HEK293 (cell line): ENCODE measurements around the gene CSNK1E.

Source experiments
- EGR2 ChIP-seq: fragments of 450-650 bp; formaldehyde crosslinking; IDR thresholded peaks from 2 replicates; pipeline ENCODE4 v1.5.1; 2016; ENCODE audit warnings: low read depth, missing biosample characterization, missing genetic modification characterization
- KLF7 ChIP-seq: fragments of 450-650 bp; formaldehyde crosslinking; IDR thresholded peaks from 2 replicates; pipeline ENCODE4 v1.5.1; 2016; ENCODE audit warnings: missing biosample characterization, missing genetic modification characterization, borderline replicate concordance
- MZF1 ChIP-seq: fragments of 450-650 bp; formaldehyde crosslinking; IDR thresholded peaks from 2 replicates; pipeline ENCODE4 v1.5.1; 2017; ENCODE audit warnings: missing biosample characterization, missing genetic modification characterization, borderline replicate concordance
- RBAK ChIP-seq: fragments of 450-650 bp; formaldehyde crosslinking; IDR thresholded peaks from 2 replicates; pipeline ENCODE4 v1.5.1; 2016; ENCODE audit warnings: missing biosample characterization, missing genetic modification characterization
- SALL2 ChIP-seq: fragments of 450-650 bp; formaldehyde crosslinking; IDR thresholded peaks from 2 replicates; pipeline ENCODE4 v1.5.0; 2017; ENCODE audit warnings: missing biosample characterization, mild to moderate bottlenecking, missing genetic modification characterization, borderline replicate concordance
- ZBTB21 ChIP-seq: fragments of 450-650 bp; formaldehyde crosslinking; IDR thresholded peaks from 2 replicates; pipeline ENCODE4 v1.5.1; 2017; ENCODE audit warnings: missing biosample characterization, missing genetic modification characterization
- ZNF112 ChIP-seq: fragments of 450-650 bp; formaldehyde crosslinking; IDR thresholded peaks from 2 replicates; pipeline ENCODE4 v1.5.0; 2017; ENCODE audit warnings: missing biosample characterization, missing genetic modification characterization
- ZNF114 ChIP-seq: fragments of 450-650 bp; formaldehyde crosslinking; IDR thresholded peaks from 2 replicates; pipeline ENCODE4 v1.5.0; 2017; ENCODE audit warnings: missing biosample characterization, missing genetic modification characterization
- ZNF211 ChIP-seq: fragments of 450-650 bp; formaldehyde crosslinking; IDR thresholded peaks from 2 replicates; pipeline ENCODE4 v1.5.1; 2016; ENCODE audit warnings: low read depth, missing biosample characterization, missing genetic modification characterization
- ZNF239 ChIP-seq: fragments of 450-650 bp; formaldehyde crosslinking; IDR thresholded peaks from 2 replicates; pipeline ENCODE4 v1.5.1; 2016; ENCODE audit warnings: missing biosample characterization, missing genetic modification characterization
- ZNF248 ChIP-seq: fragments of 450-650 bp; formaldehyde crosslinking; IDR thresholded peaks from 2 replicates; pipeline ENCODE4 v1.5.1; 2017; ENCODE audit warnings: missing biosample characterization, missing genetic modification characterization
- ZNF292 ChIP-seq: fragments of 450-650 bp; formaldehyde crosslinking; IDR thresholded peaks from 2 replicates; pipeline ENCODE4 v1.5.1; 2016; ENCODE audit warnings: low read depth, missing biosample characterization, missing genetic modification characterization, borderline replicate concordance
- ZNF366 ChIP-seq: fragments of 450-650 bp; formaldehyde crosslinking; conservative IDR thresholded peaks from 2 replicates; pipeline ENCODE4 v1.5.1; 2016; ENCODE audit warnings: missing biosample characterization, missing genetic modification characterization
- ZNF416 ChIP-seq: fragments of 450-650 bp; formaldehyde crosslinking; IDR thresholded peaks from 2 replicates; pipeline ENCODE4 v1.5.1; 2016; ENCODE audit warnings: missing biosample characterization, missing genetic modification characterization
- ZNF558 ChIP-seq: fragments of 450-650 bp; formaldehyde crosslinking; IDR thresholded peaks from 2 replicates; pipeline ENCODE4 v1.5.1; 2016; ENCODE audit warnings: missing biosample characterization, missing genetic modification characterization
- ZNF624 ChIP-seq: fragments of 450-650 bp; formaldehyde crosslinking; IDR thresholded peaks from 2 replicates; pipeline ENCODE4 v1.5.1; 2017; ENCODE audit warnings: missing biosample characterization, missing genetic modification characterization
- ZNF701 ChIP-seq: fragments of 450-650 bp; formaldehyde crosslinking; IDR thresholded peaks from 2 replicates; pipeline ENCODE4 v1.5.1; 2016; ENCODE audit warnings: missing biosample characterization, missing genetic modification characterization
- ZNF777 ChIP-seq: fragments of 450-650 bp; formaldehyde crosslinking; IDR thresholded peaks from 2 replicates; pipeline ENCODE4 v1.5.1; 2017; ENCODE audit warnings: missing biosample characterization, missing genetic modification characterization, borderline replicate concordance
- ZNF830 ChIP-seq: fragments of 450-650 bp; IDR thresholded peaks from 2 replicates; pipeline ENCODE4 v1.5.0; 2018; ENCODE audit warnings: missing biosample characterization, missing genetic modification characterization, low read depth, mild to moderate bottlenecking, moderate library complexity
- ZSCAN30 ChIP-seq: fragments of 450-650 bp; IDR thresholded peaks from 2 replicates; pipeline ENCODE4 v1.5.1; 2018; ENCODE audit warnings: missing biosample characterization, mild to moderate bottlenecking, missing genetic modification characterization, moderate library complexity
- TF ChIP-seq, protein P1 (sequence below): fragments of 450-650 bp; formaldehyde crosslinking; IDR thresholded peaks from 2 replicates; pipeline ENCODE4 v1.5.1; 2016; ENCODE audit warnings: missing biosample characterization, missing genetic modification characterization, borderline replicate concordance
- TF ChIP-seq, protein P2 (sequence below): fragments of 450-650 bp; formaldehyde crosslinking; IDR thresholded peaks from 2 replicates; pipeline ENCODE4 v1.5.1; 2016; ENCODE audit warnings: missing biosample characterization, missing genetic modification characterization
- TF ChIP-seq, protein P3 (sequence below): fragments of 450-650 bp; formaldehyde crosslinking; IDR thresholded peaks from 2 replicates; pipeline ENCODE4 v1.5.1; 2016; ENCODE audit warnings: missing biosample characterization, missing genetic modification characterization
- TF ChIP-seq, protein P4 (sequence below): fragments of 450-650 bp; formaldehyde crosslinking; IDR thresholded peaks from 2 replicates; pipeline ENCODE4 v1.5.1; 2016; ENCODE audit warnings: missing biosample characterization, missing genetic modification characterization
- TF ChIP-seq, protein P5 (sequence below): fragments of 450-650 bp; formaldehyde crosslinking; IDR thresholded peaks from 2 replicates; pipeline ENCODE4 v1.5.1; 2016; ENCODE audit warnings: missing biosample characterization, missing genetic modification characterization
- TF ChIP-seq, protein P6 (sequence below): fragments of 450-650 bp; formaldehyde crosslinking; IDR thresholded peaks from 2 replicates; pipeline ENCODE4 v1.5.1; 2017; ENCODE audit warnings: missing biosample characterization, missing genetic modification characterization
- TF ChIP-seq, protein P7 (sequence below): fragments of 450-650 bp; formaldehyde crosslinking; IDR thresholded peaks from 2 replicates; pipeline ENCODE4 v1.5.1; 2016; ENCODE audit warnings: missing biosample characterization, missing genetic modification characterization

CSNK1E gene

DNA sequence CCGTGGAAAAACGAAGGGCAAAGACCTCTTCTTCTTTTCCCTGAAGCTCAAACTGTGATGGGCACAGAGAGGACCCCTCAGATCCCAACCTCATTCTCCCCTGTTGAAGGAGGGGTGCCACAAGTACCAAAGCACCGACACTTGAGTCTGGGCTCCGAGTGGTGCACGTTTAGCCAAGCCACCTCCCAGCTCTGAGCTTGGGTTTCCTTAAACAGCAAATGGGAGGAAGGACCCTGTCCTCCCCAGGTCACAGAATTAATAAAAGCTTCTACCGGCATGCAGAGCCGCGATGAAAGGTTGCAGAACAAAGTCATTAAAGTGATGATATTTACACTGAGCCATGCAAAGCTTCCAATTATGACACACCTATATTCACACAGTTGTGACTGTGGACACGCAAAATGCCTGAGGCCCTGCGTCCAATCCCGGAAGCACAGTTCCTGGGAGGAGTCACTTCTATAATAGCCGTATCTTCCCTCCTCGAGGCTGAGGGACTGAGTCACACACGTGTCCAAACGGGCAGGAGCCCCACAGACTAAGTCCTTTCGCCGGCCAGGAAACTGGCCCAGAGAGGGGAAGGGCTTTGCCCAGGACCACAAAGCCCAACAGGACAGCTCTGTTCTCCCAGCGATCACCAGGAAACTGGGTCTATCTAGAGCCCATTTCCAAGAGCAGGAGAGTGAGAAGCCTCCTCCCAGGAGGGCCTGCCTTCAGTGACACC is 922 bp upstream of the CSNK1E start (continued):
- TF ChIP-seq, protein P1, sequence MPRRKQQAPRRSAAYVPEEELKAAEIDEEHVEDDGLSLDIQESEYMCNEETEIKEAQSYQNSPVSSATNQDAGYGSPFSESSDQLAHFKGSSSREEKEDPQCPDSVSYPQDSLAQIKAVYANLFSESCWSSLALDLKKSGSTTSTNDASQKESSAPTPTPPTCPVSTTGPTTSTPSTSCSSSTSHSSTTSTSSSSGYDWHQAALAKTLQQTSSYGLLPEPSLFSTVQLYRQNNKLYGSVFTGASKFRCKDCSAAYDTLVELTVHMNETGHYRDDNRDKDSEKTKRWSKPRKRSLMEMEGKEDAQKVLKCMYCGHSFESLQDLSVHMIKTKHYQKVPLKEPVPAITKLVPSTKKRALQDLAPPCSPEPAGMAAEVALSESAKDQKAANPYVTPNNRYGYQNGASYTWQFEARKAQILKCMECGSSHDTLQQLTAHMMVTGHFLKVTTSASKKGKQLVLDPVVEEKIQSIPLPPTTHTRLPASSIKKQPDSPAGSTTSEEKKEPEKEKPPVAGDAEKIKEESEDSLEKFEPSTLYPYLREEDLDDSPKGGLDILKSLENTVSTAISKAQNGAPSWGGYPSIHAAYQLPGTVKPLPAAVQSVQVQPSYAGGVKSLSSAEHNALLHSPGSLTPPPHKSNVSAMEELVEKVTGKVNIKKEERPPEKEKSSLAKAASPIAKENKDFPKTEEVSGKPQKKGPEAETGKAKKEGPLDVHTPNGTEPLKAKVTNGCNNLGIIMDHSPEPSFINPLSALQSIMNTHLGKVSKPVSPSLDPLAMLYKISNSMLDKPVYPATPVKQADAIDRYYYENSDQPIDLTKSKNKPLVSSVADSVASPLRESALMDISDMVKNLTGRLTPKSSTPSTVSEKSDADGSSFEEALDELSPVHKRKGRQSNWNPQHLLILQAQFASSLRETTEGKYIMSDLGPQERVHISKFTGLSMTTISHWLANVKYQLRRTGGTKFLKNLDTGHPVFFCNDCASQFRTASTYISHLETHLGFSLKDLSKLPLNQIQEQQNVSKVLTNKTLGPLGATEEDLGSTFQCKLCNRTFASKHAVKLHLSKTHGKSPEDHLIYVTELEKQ (tag by site-specific recombination): no peak
- no peak for TF ChIP-seq ZNF114 (tag by site-specific recombination)
- TF ChIP-seq ZSCAN30 (tag by site-specific recombination): 0 out of 2 replicates have a peak, but pooled peaks have one; percentile 13
- TF ChIP-seq, protein P2, sequence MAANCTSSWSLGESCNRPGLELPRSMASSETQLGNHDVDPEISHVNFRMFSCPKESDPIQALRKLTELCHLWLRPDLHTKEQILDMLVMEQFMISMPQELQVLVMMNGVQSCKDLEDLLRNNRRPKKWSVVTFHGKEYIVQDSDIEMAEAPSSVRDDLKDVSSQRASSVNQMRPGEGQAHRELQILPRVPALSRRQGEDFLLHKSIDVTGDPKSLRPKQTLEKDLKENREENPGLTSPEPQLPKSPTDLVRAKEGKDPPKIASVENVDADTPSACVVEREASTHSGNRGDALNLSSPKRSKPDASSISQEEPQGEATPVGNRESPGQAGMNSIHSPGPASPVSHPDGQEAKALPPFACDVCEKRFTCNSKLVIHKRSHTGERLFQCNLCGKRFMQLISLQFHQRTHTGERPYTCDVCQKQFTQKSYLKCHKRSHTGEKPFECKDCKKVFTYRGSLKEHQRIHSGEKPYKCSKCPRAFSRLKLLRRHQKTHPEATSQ (tag by site-specific recombination): no peak
- TF ChIP-seq ZNF239 (tag by site-specific recombination): no peak
- TF ChIP-seq EGR2 (tag by site-specific recombination): no peak
- TF ChIP-seq, protein P3, sequence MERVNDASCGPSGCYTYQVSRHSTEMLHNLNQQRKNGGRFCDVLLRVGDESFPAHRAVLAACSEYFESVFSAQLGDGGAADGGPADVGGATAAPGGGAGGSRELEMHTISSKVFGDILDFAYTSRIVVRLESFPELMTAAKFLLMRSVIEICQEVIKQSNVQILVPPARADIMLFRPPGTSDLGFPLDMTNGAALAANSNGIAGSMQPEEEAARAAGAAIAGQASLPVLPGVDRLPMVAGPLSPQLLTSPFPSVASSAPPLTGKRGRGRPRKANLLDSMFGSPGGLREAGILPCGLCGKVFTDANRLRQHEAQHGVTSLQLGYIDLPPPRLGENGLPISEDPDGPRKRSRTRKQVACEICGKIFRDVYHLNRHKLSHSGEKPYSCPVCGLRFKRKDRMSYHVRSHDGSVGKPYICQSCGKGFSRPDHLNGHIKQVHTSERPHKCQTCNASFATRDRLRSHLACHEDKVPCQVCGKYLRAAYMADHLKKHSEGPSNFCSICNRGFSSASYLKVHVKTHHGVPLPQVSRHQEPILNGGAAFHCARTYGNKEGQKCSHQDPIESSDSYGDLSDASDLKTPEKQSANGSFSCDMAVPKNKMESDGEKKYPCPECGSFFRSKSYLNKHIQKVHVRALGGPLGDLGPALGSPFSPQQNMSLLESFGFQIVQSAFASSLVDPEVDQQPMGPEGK (tag by site-specific recombination): peak; percentile 52
- TF ChIP-seq ZBTB21 (tag by site-specific recombination): 0 out of 2 replicates have a peak, but pooled peaks have one; percentile 10
- no peak for TF ChIP-seq ZNF777
- TF ChIP-seq ZNF211 (tag by site-specific recombination): no peak
- TF ChIP-seq MZF1 (tag by site-specific recombination): no peak
- TF ChIP-seq ZNF624 (tag by site-specific recombination): no peak
- no peak for TF ChIP-seq RBAK
- TF ChIP-seq ZNF416 (tag by site-specific recombination): no peak
- TF ChIP-seq, protein P4, sequence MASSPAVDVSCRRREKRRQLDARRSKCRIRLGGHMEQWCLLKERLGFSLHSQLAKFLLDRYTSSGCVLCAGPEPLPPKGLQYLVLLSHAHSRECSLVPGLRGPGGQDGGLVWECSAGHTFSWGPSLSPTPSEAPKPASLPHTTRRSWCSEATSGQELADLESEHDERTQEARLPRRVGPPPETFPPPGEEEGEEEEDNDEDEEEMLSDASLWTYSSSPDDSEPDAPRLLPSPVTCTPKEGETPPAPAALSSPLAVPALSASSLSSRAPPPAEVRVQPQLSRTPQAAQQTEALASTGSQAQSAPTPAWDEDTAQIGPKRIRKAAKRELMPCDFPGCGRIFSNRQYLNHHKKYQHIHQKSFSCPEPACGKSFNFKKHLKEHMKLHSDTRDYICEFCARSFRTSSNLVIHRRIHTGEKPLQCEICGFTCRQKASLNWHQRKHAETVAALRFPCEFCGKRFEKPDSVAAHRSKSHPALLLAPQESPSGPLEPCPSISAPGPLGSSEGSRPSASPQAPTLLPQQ (tag by site-specific recombination): peak; percentile 77
- TF ChIP-seq, protein P5, sequence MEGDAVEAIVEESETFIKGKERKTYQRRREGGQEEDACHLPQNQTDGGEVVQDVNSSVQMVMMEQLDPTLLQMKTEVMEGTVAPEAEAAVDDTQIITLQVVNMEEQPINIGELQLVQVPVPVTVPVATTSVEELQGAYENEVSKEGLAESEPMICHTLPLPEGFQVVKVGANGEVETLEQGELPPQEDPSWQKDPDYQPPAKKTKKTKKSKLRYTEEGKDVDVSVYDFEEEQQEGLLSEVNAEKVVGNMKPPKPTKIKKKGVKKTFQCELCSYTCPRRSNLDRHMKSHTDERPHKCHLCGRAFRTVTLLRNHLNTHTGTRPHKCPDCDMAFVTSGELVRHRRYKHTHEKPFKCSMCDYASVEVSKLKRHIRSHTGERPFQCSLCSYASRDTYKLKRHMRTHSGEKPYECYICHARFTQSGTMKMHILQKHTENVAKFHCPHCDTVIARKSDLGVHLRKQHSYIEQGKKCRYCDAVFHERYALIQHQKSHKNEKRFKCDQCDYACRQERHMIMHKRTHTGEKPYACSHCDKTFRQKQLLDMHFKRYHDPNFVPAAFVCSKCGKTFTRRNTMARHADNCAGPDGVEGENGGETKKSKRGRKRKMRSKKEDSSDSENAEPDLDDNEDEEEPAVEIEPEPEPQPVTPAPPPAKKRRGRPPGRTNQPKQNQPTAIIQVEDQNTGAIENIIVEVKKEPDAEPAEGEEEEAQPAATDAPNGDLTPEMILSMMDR (tag by site-specific recombination): no peak
- no peak for TF ChIP-seq ZNF112 (tag by site-specific recombination)
- peak; percentile 35; the same call in 1 of the 2 replicates for TF ChIP-seq ZNF558 (tag by site-specific recombination)
- no peak for TF ChIP-seq ZNF248 (tag by site-specific recombination)
- TF ChIP-seq KLF7 (tag by site-specific recombination): no peak
- no peak for TF ChIP-seq ZNF830 (tag by site-specific recombination)
- TF ChIP-seq SALL2 (tag by site-specific recombination): no peak
- TF ChIP-seq, protein P6, sequence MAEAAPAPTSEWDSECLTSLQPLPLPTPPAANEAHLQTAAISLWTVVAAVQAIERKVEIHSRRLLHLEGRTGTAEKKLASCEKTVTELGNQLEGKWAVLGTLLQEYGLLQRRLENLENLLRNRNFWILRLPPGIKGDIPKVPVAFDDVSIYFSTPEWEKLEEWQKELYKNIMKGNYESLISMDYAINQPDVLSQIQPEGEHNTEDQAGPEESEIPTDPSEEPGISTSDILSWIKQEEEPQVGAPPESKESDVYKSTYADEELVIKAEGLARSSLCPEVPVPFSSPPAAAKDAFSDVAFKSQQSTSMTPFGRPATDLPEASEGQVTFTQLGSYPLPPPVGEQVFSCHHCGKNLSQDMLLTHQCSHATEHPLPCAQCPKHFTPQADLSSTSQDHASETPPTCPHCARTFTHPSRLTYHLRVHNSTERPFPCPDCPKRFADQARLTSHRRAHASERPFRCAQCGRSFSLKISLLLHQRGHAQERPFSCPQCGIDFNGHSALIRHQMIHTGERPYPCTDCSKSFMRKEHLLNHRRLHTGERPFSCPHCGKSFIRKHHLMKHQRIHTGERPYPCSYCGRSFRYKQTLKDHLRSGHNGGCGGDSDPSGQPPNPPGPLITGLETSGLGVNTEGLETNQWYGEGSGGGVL: no peak
- TF ChIP-seq, protein P7, sequence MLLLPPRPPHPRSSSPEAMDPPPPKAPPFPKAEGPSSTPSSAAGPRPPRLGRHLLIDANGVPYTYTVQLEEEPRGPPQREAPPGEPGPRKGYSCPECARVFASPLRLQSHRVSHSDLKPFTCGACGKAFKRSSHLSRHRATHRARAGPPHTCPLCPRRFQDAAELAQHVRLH (tag by site-specific recombination): no peak
- no peak; the same call in 1 of the 2 replicates for TF ChIP-seq ZNF366 (tag by site-specific recombination)
- no peak for TF ChIP-seq ZNF701 (tag by site-specific recombination)
- TF ChIP-seq ZNF292 (tag by site-specific recombination): no peak
